DMS53 (cell line): Measurements from ENCODE around the gene FYTTD1.
"Not testable (repeated sequence)": the region's sequence is repeated elsewhere in the genome, so short reads cannot be mapped to it uniquely, and the experiment has no call there.

Experiments
- DNase-seq: peaks from one replicate; lab custom pipeline; 2025; lab: John Stamatoyannopoulos, UW

Gene FYTTD1

GRCh38 chr3:197749601-197750395 is at the start of gene FYTTD1:
Gene FYTTD1, plus strand, starts transcription at chr3:197749883. Its CDS starts 89 bp downstream, at chr3:197749972.
- DNase-seq = peak; percentile 94

GRCh38 chr3:197700095-197700494 is 49.6 kb upstream of the FYTTD1 start:
- DNase-seq = no peak

- DNase-seq = no peak
Measured at GRCh38 chr3:197701841-197702240, 47.8 kb upstream of the FYTTD1 start.

GRCh38 chr3:197706658-197707057 is 43.0 kb upstream of the FYTTD1 start:
- DNase-seq = no peak

GRCh38 chr3:197709135-197709534 is 40.5 kb upstream of the FYTTD1 start:
- DNase-seq = no peak

GRCh38 chr3:197710965-197711364 is 38.7 kb upstream of the FYTTD1 start:
- not testable (repeated sequence) for DNase-seq

- peak; percentile 85 for DNase-seq
Measured at GRCh38 chr3:197711973-197712707, 37.5 kb upstream of the FYTTD1 start.

GRCh38 chr3:197713477-197713822 is 36.2 kb upstream of the FYTTD1 start:
- DNase-seq = no peak

GRCh38 chr3:197714251-197714650 is 35.4 kb upstream of the FYTTD1 start:
- no peak for DNase-seq

GRCh38 chr3:197718891-197719290 is 30.8 kb upstream of the FYTTD1 start:
- DNase-seq = peak; percentile 21

- DNase-seq = no peak
Measured at GRCh38 chr3:197720694-197721093, 29.0 kb upstream of the FYTTD1 start.

GRCh38 chr3:197722734-197723133 is 26.9 kb upstream of the FYTTD1 start:
- DNase-seq = no peak

GRCh38 chr3:197727878-197728277 is 21.8 kb upstream of the FYTTD1 start:
- DNase-seq = not testable (repeated sequence)

- DNase-seq = no peak
Measured at GRCh38 chr3:197728487-197728886, 21.2 kb upstream of the FYTTD1 start.

- peak; percentile 22 for DNase-seq
Measured at GRCh38 chr3:197730200-197730599, 19.5 kb upstream of the FYTTD1 start.

- DNase-seq = not testable (repeated sequence)
Measured at GRCh38 chr3:197730770-197731169, 18.9 kb upstream of the FYTTD1 start.

GRCh38 chr3:197731483-197731882 is 18.2 kb upstream of the FYTTD1 start:
- DNase-seq = not testable (repeated sequence)

GRCh38 chr3:197733042-197733441 is 16.6 kb upstream of the FYTTD1 start:
- DNase-seq = no peak

GRCh38 chr3:197734667-197735318 is 14.9 kb upstream of the FYTTD1 start:
- no peak for DNase-seq

- DNase-seq = peak; percentile 46
Measured at GRCh38 chr3:197736010-197736490, 13.6 kb upstream of the FYTTD1 start.

GRCh38 chr3:197736491-197737318 is 13.0 kb upstream of the FYTTD1 start, which contains the start of gene RUBCN:
Gene RUBCN, minus strand, starts transcription at chr3:197736904. Its CDS starts 185 bp downstream, at chr3:197736719.
- DNase-seq = peak; percentile 96

GRCh38 chr3:197737319-197737649 is 12.4 kb upstream of the FYTTD1 start:
- DNase-seq = peak; percentile 52
